H9 (cell line): ENCODE measurements around the gene RAB30. TPM values are rescaled to one million over a fixed set of nuclear protein-coding genes. Genes with fewer than 3 reads are reported as not detected.

Experiments used
- DNase-seq: peaks from one replicate; pipeline ENCODE4 v3.0.0-alpha.2; 2017
- H2AFZ ChIP-seq: one replicate; pipeline ENCODE4 v1.6.1; 2013; ENCODE audit warnings: mild to moderate bottlenecking, low read length, control low read depth, moderate library complexity
- H2AK5ac ChIP-seq: 2 replicates; pipeline ENCODE4 v1.6.1; 2013; ENCODE audit warnings: low read length, control low read depth, mixed read lengths; ENCODE audit not compliant: insufficient read length
- H2BK120ac ChIP-seq: one replicate; pipeline ENCODE4 v1.6.1; 2013; ENCODE audit warnings: low read depth, mild to moderate bottlenecking, low read length, control low read depth, inconsistent platforms; ENCODE audit not compliant: poor library complexity, severe bottlenecking
- H2BK12ac ChIP-seq: 2 replicates; pipeline ENCODE4 v1.6.1; 2013; ENCODE audit warnings: low read length, control low read depth, mixed read lengths, low read depth; ENCODE audit not compliant: insufficient read length
- H2BK15ac ChIP-seq: 2 replicates; pipeline ENCODE4 v1.6.1; 2013; ENCODE audit warnings: low read depth, low read length, control low read depth
- H2BK20ac ChIP-seq: one replicate; pipeline ENCODE4 v1.6.1; 2013; ENCODE audit warnings: low read depth, mild to moderate bottlenecking, low read length, control low read depth, inconsistent platforms; ENCODE audit not compliant: poor library complexity, severe bottlenecking
- H2BK5ac ChIP-seq: 2 replicates; pipeline ENCODE4 v1.6.1; 2013; ENCODE audit warnings: low read length, control low read depth, mixed read lengths; ENCODE audit not compliant: insufficient read length
- H3K14ac ChIP-seq: 2 replicates; pipeline ENCODE4 v1.6.1; 2013; ENCODE audit warnings: low read length, control low read depth; ENCODE audit not compliant: insufficient read depth
- H3K18ac ChIP-seq: 2 replicates; pipeline ENCODE4 v1.6.1; 2013; ENCODE audit warnings: low read depth, mild to moderate bottlenecking, mixed read lengths, low read length, control low read depth; ENCODE audit not compliant: insufficient read length
- H3K23ac ChIP-seq: 2 replicates; pipeline ENCODE4 v1.6.1; 2013; ENCODE audit warnings: low read length, control low read depth, mixed read lengths, low read depth; ENCODE audit not compliant: insufficient read length
- H3K23me2 ChIP-seq: 2 replicates; pipeline ENCODE4 v1.6.1; 2013; ENCODE audit warnings: low read depth, mild to moderate bottlenecking, mixed read lengths, low read length, control low read depth; ENCODE audit not compliant: insufficient read length, poor library complexity, severe bottlenecking
- H3K27ac ChIP-seq: 2 replicates; pipeline ENCODE4 v1.5.1; 2013; ENCODE audit warnings: low read length, control low read depth, mixed read lengths, low read depth; ENCODE audit not compliant: insufficient read length
- H3K27me3 ChIP-seq: 2 replicates; pipeline ENCODE4 v1.6.1; 2013; ENCODE audit warnings: low read length, control low read depth, inconsistent platforms; ENCODE audit not compliant: insufficient read depth
- H3K4ac ChIP-seq: 2 replicates; pipeline ENCODE4 v1.6.1; 2013; ENCODE audit warnings: low read depth, mild to moderate bottlenecking, control low read depth, inconsistent platforms, low read length, moderate library complexity
- H3K4me1 ChIP-seq: 2 replicates; pipeline ENCODE4 v1.6.1; 2013; ENCODE audit warnings: low read length, control low read depth, inconsistent platforms; ENCODE audit not compliant: insufficient read depth
- H3K4me2 ChIP-seq: 2 replicates; pipeline ENCODE4 v1.6.1; 2013; ENCODE audit warnings: low read length, control low read depth, mixed read lengths; ENCODE audit not compliant: insufficient read length, insufficient read depth
- H3K56ac ChIP-seq: 2 replicates; pipeline ENCODE4 v1.6.1; 2013; ENCODE audit warnings: low read depth, mild to moderate bottlenecking, mixed read lengths, low read length, control low read depth; ENCODE audit not compliant: insufficient read length
- H3K79me1 ChIP-seq: 2 replicates; pipeline ENCODE4 v1.6.1; 2013; ENCODE audit warnings: low read depth, mild to moderate bottlenecking, moderate library complexity, low read length, control low read depth, inconsistent platforms; ENCODE audit not compliant: insufficient read depth, poor library complexity, severe bottlenecking
- H3K79me2 ChIP-seq: 2 replicates; pipeline ENCODE4 v1.6.1; 2013; ENCODE audit warnings: low read length, control low read depth, inconsistent platforms; ENCODE audit not compliant: insufficient read depth
- H3K9ac ChIP-seq: 2 replicates; pipeline ENCODE4 v1.6.1; 2013; ENCODE audit warnings: low read length, control low read depth, mixed read lengths; ENCODE audit not compliant: insufficient read length; ENCODE audit errors: extremely low read depth
- H3K9me3 ChIP-seq: one replicate; pipeline ENCODE4 v1.6.1; 2013; ENCODE audit warnings: low read depth, low read length, inconsistent platforms; ENCODE audit not compliant: control insufficient read depth
- H3T11ph ChIP-seq: one replicate; pipeline ENCODE4 v1.6.1; 2013; ENCODE audit warnings: mild to moderate bottlenecking, low read length, control low read depth, inconsistent platforms
- H4K20me1 ChIP-seq: one replicate; pipeline ENCODE4 v1.6.1; 2013; ENCODE audit not compliant: control insufficient read depth, insufficient read length, insufficient read depth
- H4K5ac ChIP-seq: 2 replicates; pipeline ENCODE4 v1.6.1; 2013; ENCODE audit warnings: low read depth, mild to moderate bottlenecking, mixed read lengths, low read length, control low read depth; ENCODE audit not compliant: insufficient read length
- H4K8ac ChIP-seq: replicated peaks from 2 replicates; pipeline ENCODE4 v1.6.1; 2013; ENCODE audit warnings: low read length, control low read depth, mixed read lengths, low read depth; ENCODE audit not compliant: insufficient read length
- H4K91ac ChIP-seq: 2 replicates; pipeline ENCODE4 v1.6.1; 2013; ENCODE audit warnings: low read depth, mild to moderate bottlenecking, moderate library complexity, mixed read lengths, low read length, control low read depth; ENCODE audit not compliant: insufficient read length
- H3K27ac Mint-ChIP-seq, 3 experiments: 2 replicates in 2 of 3; 3 replicates in 1 of 3; pipeline ENCODE4 v1.8.0; 2020 to 2021; ENCODE audit warnings: mixed read lengths in 3 of 3, mild to moderate bottlenecking in 1 of 3, moderate library complexity in 1 of 3
- H3K27me3 Mint-ChIP-seq: 2 replicates; pipeline ENCODE4 v1.8.0; 2021; ENCODE audit warnings: low read depth, mild to moderate bottlenecking, moderate library complexity, mixed read lengths
- H3K36me3 Mint-ChIP-seq, 3 experiments: 2 replicates in 2 of 3; 3 replicates in 1 of 3; pipeline ENCODE4 v1.8.0; 2020 to 2021; ENCODE audit warnings: low read depth in 3 of 3, mixed read lengths in 3 of 3; ENCODE audit not compliant: insufficient read depth in 1 of 3
- H3K4me1 Mint-ChIP-seq, 2 experiments: 2 replicates each; pipeline ENCODE4 v1.8.0; 2020; ENCODE audit warnings: mixed read lengths in 2 of 2
- H3K4me3 Mint-ChIP-seq, 2 experiments: 2 replicates in 1 of 2; 3 replicates in 1 of 2; pipeline ENCODE4 v1.8.0; 2020 to 2021; ENCODE audit warnings: mild to moderate bottlenecking in 2 of 2, mixed read lengths in 2 of 2, moderate library complexity in 1 of 2
- H3K9me3 Mint-ChIP-seq, 2 experiments: 2 replicates in 1 of 2; 3 replicates in 1 of 2; pipeline ENCODE4 v1.8.0; 2020; ENCODE audit warnings: mild to moderate bottlenecking in 2 of 2, mixed read lengths in 2 of 2, moderate library complexity in 1 of 2
- WGBS: extraction: QIAGEN DNeasy Blood & Tissue Kit; methylation state at CpG from one replicate; pipeline ENCODE4 v1.1.7; 2013; ENCODE audit warnings: missing lambda C conversion rate, low lambda C conversion rate, mixed read lengths; ENCODE audit not compliant: insufficient read length; ENCODE audit errors: extremely low coverage; 5-methylcytosine and 5-hydroxymethylcytosine counted together
- total RNA-seq: library from RNA; stranded (reverse); gene quantifications from 2 replicates; pipeline ENCODE4 v1.2.1, GENCODE V29; 2021
- TF ChIP-seq, protein P1 (sequence below): fragments of 200-600 bp; sonication (generic); conservative IDR thresholded peaks from 3 replicates; pipeline ENCODE4 v1.8.0; 2021; ENCODE audit warnings: antibody characterized with exemption, mild to moderate bottlenecking

RAB30 gene
- total RNA-seq, 1 experiment from 2014 or later, result 4.8 TPM

DNA sequence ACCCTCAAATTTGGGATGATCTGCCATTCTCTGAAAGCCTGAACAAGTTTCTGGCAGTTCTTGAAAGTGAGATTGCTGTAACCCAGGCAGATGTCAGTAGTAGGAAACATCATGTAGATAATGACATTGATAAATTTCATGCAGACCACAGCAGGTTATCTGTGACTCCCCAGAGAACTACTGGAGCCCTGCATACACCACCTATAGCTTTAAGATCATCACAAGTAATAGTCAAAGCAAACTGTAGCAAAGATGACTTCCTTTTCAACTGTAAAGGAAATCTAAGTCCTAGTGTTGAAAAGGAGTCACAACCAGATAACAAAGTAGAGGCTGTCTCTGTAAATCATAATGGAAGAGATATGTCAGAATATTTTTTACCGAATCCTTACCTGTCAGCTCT lies 139.1 kb downstream of the RAB30 start:
- no peaks in the 10 kb centered on the region for H3K27me3 ChIP-seq
- no peak overlapping the region for H3K56ac ChIP-seq
- H3K36me3 Mint-ChIP-seq, result peaks cover 8 to 39% (median 34%) of the 10 kb centered on the region in 3 experiments; a peak in 6 of 7 replicates
- no peaks in the 10 kb centered on the region for H3K4me1 ChIP-seq
- no peak overlapping the region for H3K4ac ChIP-seq
- no peak overlapping the region for H4K8ac ChIP-seq
- no peak overlapping the region for H2BK20ac ChIP-seq
- H4K5ac ChIP-seq, result no peak overlapping the region
- no peak overlapping the region for H3K23ac ChIP-seq
- no peaks in the 10 kb centered on the region for H3K9me3 Mint-ChIP-seq
- H2BK15ac ChIP-seq, result no peak overlapping the region
- TF ChIP-seq, protein P1, sequence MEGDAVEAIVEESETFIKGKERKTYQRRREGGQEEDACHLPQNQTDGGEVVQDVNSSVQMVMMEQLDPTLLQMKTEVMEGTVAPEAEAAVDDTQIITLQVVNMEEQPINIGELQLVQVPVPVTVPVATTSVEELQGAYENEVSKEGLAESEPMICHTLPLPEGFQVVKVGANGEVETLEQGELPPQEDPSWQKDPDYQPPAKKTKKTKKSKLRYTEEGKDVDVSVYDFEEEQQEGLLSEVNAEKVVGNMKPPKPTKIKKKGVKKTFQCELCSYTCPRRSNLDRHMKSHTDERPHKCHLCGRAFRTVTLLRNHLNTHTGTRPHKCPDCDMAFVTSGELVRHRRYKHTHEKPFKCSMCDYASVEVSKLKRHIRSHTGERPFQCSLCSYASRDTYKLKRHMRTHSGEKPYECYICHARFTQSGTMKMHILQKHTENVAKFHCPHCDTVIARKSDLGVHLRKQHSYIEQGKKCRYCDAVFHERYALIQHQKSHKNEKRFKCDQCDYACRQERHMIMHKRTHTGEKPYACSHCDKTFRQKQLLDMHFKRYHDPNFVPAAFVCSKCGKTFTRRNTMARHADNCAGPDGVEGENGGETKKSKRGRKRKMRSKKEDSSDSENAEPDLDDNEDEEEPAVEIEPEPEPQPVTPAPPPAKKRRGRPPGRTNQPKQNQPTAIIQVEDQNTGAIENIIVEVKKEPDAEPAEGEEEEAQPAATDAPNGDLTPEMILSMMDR, result no peak
- H3K9me3 ChIP-seq, result no peaks in the 10 kb centered on the region
- no peaks in the 10 kb centered on the region for H3K4me1 Mint-ChIP-seq
- no peaks in the 10 kb centered on the region for H3K79me2 ChIP-seq
- H3K23me2 ChIP-seq, result no peaks in the 10 kb centered on the region
- H3T11ph ChIP-seq, result no peak overlapping the region
- H2AK5ac ChIP-seq, result no peak overlapping the region
- H3K27me3 Mint-ChIP-seq, result no peaks in the 10 kb centered on the region
- H4K91ac ChIP-seq, result no peak overlapping the region
- H4K20me1 ChIP-seq, result no peaks in the 10 kb centered on the region
- no peak overlapping the region for H3K18ac ChIP-seq
- H3K27ac Mint-ChIP-seq, result no peak overlapping the region
- H2BK12ac ChIP-seq, result no peak overlapping the region
- no peak overlapping the region for H3K9ac ChIP-seq
- no peak overlapping the region for H3K4me2 ChIP-seq
- H3K4me3 Mint-ChIP-seq, result no peak overlapping the region
- no peak overlapping the region for H2AFZ ChIP-seq
- WGBS, result no CpG with 5 or more reads among the region's 1 CpG
- H2BK120ac ChIP-seq, result no peak overlapping the region
- no peak overlapping the region for H3K27ac ChIP-seq
- DNase-seq, result no peak
- no peak overlapping the region for H3K14ac ChIP-seq
- H2BK5ac ChIP-seq, result no peak overlapping the region
- no peaks in the 10 kb centered on the region for H3K79me1 ChIP-seq
